Hematopoietic multipotent progenitor cell (in vitro differentiated cells): ENCODE measurements around the gene SNAPC3. TPM values are rescaled to one million over a fixed set of nuclear protein-coding genes. Genes with fewer than 3 reads are reported as not detected.
"Not testable (repeated sequence)": the region's sequence is repeated elsewhere in the genome, so short reads cannot be mapped to it uniquely, and the experiment has no call there.

Source experiments
- DNase-seq, 3 donors: peaks; one replicate each; pipeline ENCODE4 v3.0.0-alpha.2; 2011 to 2015; ENCODE audit warnings: low read depth in 2 of 3, low spot score in 2 of 3
- total RNA-seq: library from RNA; depleted of rRNA; stranded (reverse); fragments of >200 nt; gene quantifications from one replicate; pipeline ENCODE4 v1.2.3, GENCODE V29; 2012

SNAPC3 gene
- 21.5 TPM for total RNA-seq

- DNase-seq: peak; percentile 86 to 96 (median 94)
These were observed at the start of gene SNAPC3 for GRCh38 chr9:15422372-15423230. TSS of gene SNAPC3 (plus strand) at chr9:15422876. CDS start at chr9:15422880, 4 bp downstream.

GRCh38 chr9:15373881-15374280 lies 48.8 kb upstream of the SNAPC3 start:
- no peak for DNase-seq

GRCh38 chr9:15374310-15374709 lies 48.4 kb upstream of the SNAPC3 start:
- DNase-seq: peak in 1 of 3 donors; percentile 42

- no peak for DNase-seq
These were observed 47.9 kb upstream of the SNAPC3 start for GRCh38 chr9:15374825-15375224.

GRCh38 chr9:15377625-15378540 lies 44.8 kb upstream of the SNAPC3 start:
- DNase-seq: no peak

GRCh38 chr9:15379317-15379716 lies 43.4 kb upstream of the SNAPC3 start:
- DNase-seq: not testable (repeated sequence)

GRCh38 chr9:15379888-15380287 lies 42.8 kb upstream of the SNAPC3 start:
- not testable (repeated sequence) for DNase-seq

GRCh38 chr9:15381491-15381890 lies 41.2 kb upstream of the SNAPC3 start:
- DNase-seq: no peak

GRCh38 chr9:15386465-15386864 lies 36.2 kb upstream of the SNAPC3 start:
- no peak for DNase-seq

GRCh38 chr9:15389173-15389572 lies 33.5 kb upstream of the SNAPC3 start:
- DNase-seq: no peak

- DNase-seq: no peak
These were observed 33.0 kb upstream of the SNAPC3 start for GRCh38 chr9:15389631-15390030.

- no peak for DNase-seq
These were observed 32.5 kb upstream of the SNAPC3 start for GRCh38 chr9:15390201-15390600.

GRCh38 chr9:15392363-15392762 lies 30.3 kb upstream of the SNAPC3 start:
- DNase-seq: no peak

GRCh38 chr9:15400281-15400941 lies 22.3 kb upstream of the SNAPC3 start:
- DNase-seq: peak in 1 of 3 donors; percentile 31

- no peak for DNase-seq
These were observed 21.4 kb upstream of the SNAPC3 start for GRCh38 chr9:15401266-15401665.

- peak in 2 of 3 donors; percentile 32 to 42 for DNase-seq
These were observed 19.5 kb upstream of the SNAPC3 start for GRCh38 chr9:15403155-15403554.

- no peak for DNase-seq
These were observed 18.5 kb upstream of the SNAPC3 start for GRCh38 chr9:15404171-15404570.

- DNase-seq: peak in 2 of 3 donors; percentile 56 to 80
These were observed 5.8 kb upstream of the SNAPC3 start for GRCh38 chr9:15416880-15417279.

GRCh38 chr9:15417626-15418025 lies 5.0 kb upstream of the SNAPC3 start:
- no peak for DNase-seq

- no peak for DNase-seq
These were observed 1.9 kb upstream of the SNAPC3 start for GRCh38 chr9:15420796-15421195.

GRCh38 chr9:15421532-15421931 lies 1.1 kb upstream of the SNAPC3 start:
- DNase-seq: no peak
